KMS-11 (cell line): Measurements from ENCODE around the gene PFKFB2.

ENCODE experiments used
- H2AFZ ChIP-seq: fragments of 200-600 bp; sonication (generic); 2 replicates; pipeline ENCODE4 v1.6.1; 2016; ENCODE audit warnings: antibody characterized with exemption, mixed run types, low read depth
- H3K27ac ChIP-seq: fragments of 200-600 bp; sonication (generic); 2 replicates; pipeline ENCODE4 v1.6.1; 2016; ENCODE audit warnings: mild to moderate bottlenecking, mixed run types
- H3K27me3 ChIP-seq: fragments of 200-600 bp; sonication (generic); 2 replicates; pipeline ENCODE4 v1.6.1; 2017; ENCODE audit warnings: mild to moderate bottlenecking, low read depth, mixed run types, moderate library complexity; ENCODE audit not compliant: insufficient read depth
- H3K36me3 ChIP-seq: fragments of 200-600 bp; sonication (generic); 2 replicates; pipeline ENCODE4 v1.6.1; 2017; ENCODE audit warnings: mild to moderate bottlenecking, mixed run types; ENCODE audit not compliant: insufficient read depth
- H3K4me1 ChIP-seq: fragments of 200-600 bp; sonication (generic); 2 replicates; pipeline ENCODE4 v1.6.1; 2016; ENCODE audit warnings: mild to moderate bottlenecking, low read depth, mixed run types; ENCODE audit not compliant: poor library complexity, severe bottlenecking
- H3K4me2 ChIP-seq: fragments of 200-600 bp; sonication (generic); 2 replicates; pipeline ENCODE4 v1.7.0; 2016; ENCODE audit warnings: mild to moderate bottlenecking, mixed run types
- H3K4me3 ChIP-seq: fragments of 200-600 bp; sonication (generic); IDR thresholded peaks from 2 replicates; pipeline ENCODE4 v1.6.1; 2017; ENCODE audit warnings: low read depth, low read length, mixed read lengths; ENCODE audit not compliant: insufficient read depth
- H3K79me2 ChIP-seq: fragments of 200-600 bp; sonication (generic); 2 replicates; pipeline ENCODE4 v1.6.1; 2016; ENCODE audit warnings: low read depth, mixed run types; ENCODE audit not compliant: insufficient read depth
- H3K9ac ChIP-seq: fragments of 200-600 bp; sonication (generic); 2 replicates; pipeline ENCODE4 v1.6.1; 2016; ENCODE audit warnings: mild to moderate bottlenecking, mixed run types
- H4K20me1 ChIP-seq: fragments of 200-600 bp; sonication (generic); 2 replicates; pipeline ENCODE4 v1.6.1; 2016; ENCODE audit warnings: mild to moderate bottlenecking, mixed run types; ENCODE audit not compliant: insufficient read depth
- CTCF ChIP-seq: fragments of 200-600 bp; sonication (generic); conservative IDR thresholded peaks from 2 replicates; pipeline ENCODE4 v1.6.1; 2017; ENCODE audit warnings: low read depth, mild to moderate bottlenecking, antibody characterized with exemption, low read length, moderate library complexity, mixed read lengths

The PFKFB2 gene

GRCh38 chr1:207048041-207048440, 5.0 kb upstream of the PFKFB2 start:
- no peak overlapping the region for H3K4me2 ChIP-seq
- H3K9ac ChIP-seq = no peak overlapping the region
- TF ChIP-seq CTCF = no peak
- no peak overlapping the region for H3K4me3 ChIP-seq
- H4K20me1 ChIP-seq = no peaks in the 10 kb centered on the region
- H3K79me2 ChIP-seq = peaks cover 21% of the 10 kb centered on the region
- H3K27ac ChIP-seq = no peak overlapping the region
- peaks cover 24% of the 10 kb centered on the region for H3K4me1 ChIP-seq
- H3K27me3 ChIP-seq = no peaks in the 10 kb centered on the region
- no peaks in the 10 kb centered on the region for H3K36me3 ChIP-seq
- no peak overlapping the region for H2AFZ ChIP-seq

- H2AFZ ChIP-seq = no peak overlapping the region
- H3K79me2 ChIP-seq = peaks cover 21% of the 10 kb centered on the region
- no peak overlapping the region for H3K4me3 ChIP-seq
- TF ChIP-seq CTCF = no peak
- H4K20me1 ChIP-seq = no peaks in the 10 kb centered on the region
- no peak overlapping the region for H3K27ac ChIP-seq
- peaks cover 27% of the 10 kb centered on the region for H3K4me1 ChIP-seq
- H3K36me3 ChIP-seq = no peaks in the 10 kb centered on the region
- no peaks in the 10 kb centered on the region for H3K27me3 ChIP-seq
- H3K4me2 ChIP-seq = no peak overlapping the region; the same call in 1 of the 2 replicates
- H3K9ac ChIP-seq = no peak overlapping the region
Observed at GRCh38 chr1:207049054-207049453, 4.0 kb upstream of the PFKFB2 start.

GRCh38 chr1:207049514-207049913, 3.6 kb upstream of the PFKFB2 start:
- H3K9ac ChIP-seq = peak overlapping the region; percentile 75; the same call in 1 of the 2 replicates
- H3K4me2 ChIP-seq = peak overlapping the region; percentile 53
- peaks cover 31% of the 10 kb centered on the region for H3K4me1 ChIP-seq
- H3K27ac ChIP-seq = peak overlapping the region; percentile 45; the same call in 1 of the 2 replicates
- TF ChIP-seq CTCF = no peak
- H3K79me2 ChIP-seq = peaks cover 21% of the 10 kb centered on the region
- H2AFZ ChIP-seq = 0 out of 2 replicates have a peak overlapping the region, but pooled peaks have one; percentile 90
- no peaks in the 10 kb centered on the region for H3K27me3 ChIP-seq
- H3K36me3 ChIP-seq = no peaks in the 10 kb centered on the region
- no peak overlapping the region for H3K4me3 ChIP-seq
- H4K20me1 ChIP-seq = no peaks in the 10 kb centered on the region

GRCh38 chr1:207049974-207050391, 3.1 kb upstream of the PFKFB2 start:
- H2AFZ ChIP-seq = peak overlapping the region; percentile 90
- peak overlapping the region; percentile 53 for H3K4me2 ChIP-seq
- TF ChIP-seq CTCF = peak; percentile 94
- peak overlapping the region; percentile 75 for H3K9ac ChIP-seq
- H3K79me2 ChIP-seq = peaks cover 21% of the 10 kb centered on the region
- no peaks in the 10 kb centered on the region for H4K20me1 ChIP-seq
- peaks cover 36% of the 10 kb centered on the region for H3K4me1 ChIP-seq
- peak overlapping the region; percentile 45 for H3K27ac ChIP-seq
- H3K4me3 ChIP-seq = peak overlapping the region; percentile 46
- no peaks in the 10 kb centered on the region for H3K27me3 ChIP-seq
- H3K36me3 ChIP-seq = no peaks in the 10 kb centered on the region
